ENCODE results near the gene KLHL33. TPM values are rescaled to one million over a fixed set of nuclear protein-coding genes. Genes with fewer than 3 reads are reported as not detected.
A peak's percentile ranks its signal among the peaks of the same experiment; 100 is the strongest.

KLHL33 gene
- total and polyA plus RNA-seq, 5 donors = 0.33 to 1.7 (median 0.68) TPM

GRCh38 chr14:20424851-20425250 is 11.1 kb downstream of the KLHL33 start:
- no peak overlapping the region for H3K4me3 ChIP-seq (ENCODE audit: low read length)
- H3K9me3 ChIP-seq (ENCODE audit: control insufficient read depth, low read length) = no peaks in the 10 kb centered on the region
- intact Hi-C loops (cut with DNase I) = no loop called here
- H3K27me3 ChIP-seq (ENCODE audit: control insufficient read depth, insufficient read depth) = no peaks in the 10 kb centered on the region
- WGBS = 36% methylated on average over 2 of the region's 2 CpGs
- no peak for ATAC-seq
- no peak overlapping the region for H3K27ac ChIP-seq (ENCODE audit: low read length)
- H3K4me1 ChIP-seq (ENCODE audit: control insufficient read depth, insufficient read depth, low read length) = peaks cover 2% of the 10 kb centered on the region
- DNase-seq = no peak

GRCh38 chr14:20422886-20423285 is 13.1 kb downstream of the KLHL33 start:
- intact Hi-C loops (cut with DNase I) = no loop called here
- H3K4me1 ChIP-seq (ENCODE audit: control insufficient read depth, insufficient read depth, low read length) = peaks cover 2% of the 10 kb centered on the region
- DNase-seq (no peak), ATAC-seq (no peak)
- H3K4me3 ChIP-seq (ENCODE audit: low read length) = no peak overlapping the region
- no peaks in the 10 kb centered on the region for H3K27me3 ChIP-seq (ENCODE audit: control insufficient read depth, insufficient read depth)
- 63% methylated on average over 2 of the region's 2 CpGs for WGBS
- H3K27ac ChIP-seq (ENCODE audit: low read length) = no peak overlapping the region
- no peaks in the 10 kb centered on the region for H3K9me3 ChIP-seq (ENCODE audit: control insufficient read depth, low read length)

GRCh38 chr14:20421267-20421666 is 14.7 kb downstream of the KLHL33 start:
- 38% methylated on average over 2 of the region's 2 CpGs for WGBS
- intact Hi-C loops (cut with DNase I) = no loop called here

GRCh38 chr14:20419419-20419818 is 16.5 kb downstream of the KLHL33 start:
- 38% methylated on average over 1 of the region's 1 CpG for WGBS
- DNase-seq (no peak), ATAC-seq (no peak)
- H3K9me3 ChIP-seq (ENCODE audit: control insufficient read depth, low read length) = no peaks in the 10 kb centered on the region
- intact Hi-C loops (cut with DNase I) = loop anchor here in 1 of 4 donors (10.0 kb wide), 1 partner anchor 185 kb away; no protein-coding TSS in a partner anchor
- no peaks in the 10 kb centered on the region for H3K27me3 ChIP-seq (ENCODE audit: control insufficient read depth, insufficient read depth)
- no peak overlapping the region for H3K4me3 ChIP-seq (ENCODE audit: low read length)
- H3K4me1 ChIP-seq (ENCODE audit: control insufficient read depth, insufficient read depth, low read length) = no peaks in the 10 kb centered on the region
- H3K27ac ChIP-seq (ENCODE audit: low read length) = no peak overlapping the region

More at GRCh38 chr14:20421267-20421666, 14.7 kb downstream of the KLHL33 start:
- no peak overlapping the region for H3K27ac ChIP-seq (ENCODE audit: low read length)
- no peaks in the 10 kb centered on the region for H3K27me3 ChIP-seq (ENCODE audit: control insufficient read depth, insufficient read depth)
- no peak overlapping the region for H3K4me3 ChIP-seq (ENCODE audit: low read length)
- no peak for ATAC-seq
- no peak for DNase-seq
- H3K9me3 ChIP-seq (ENCODE audit: control insufficient read depth, low read length) = no peaks in the 10 kb centered on the region
- H3K4me1 ChIP-seq (ENCODE audit: control insufficient read depth, insufficient read depth, low read length) = no peaks in the 10 kb centered on the region

- WGBS = 89% methylated on average over 2 of the region's 2 CpGs
- Histone ChIP-seq H3K9me3 (ENCODE audit: control insufficient read depth, low read length) (no peaks in the 10 kb centered on the region), H3K4me3 (ENCODE audit: low read length) (no peak overlapping the region), H3K27ac (ENCODE audit: low read length) (no peak overlapping the region), H3K27me3 (ENCODE audit: control insufficient read depth, insufficient read depth) (no peaks in the 10 kb centered on the region), H3K4me1 (ENCODE audit: control insufficient read depth, insufficient read depth, low read length) (no peaks in the 10 kb centered on the region)
- no peak for DNase-seq
- intact Hi-C loops (cut with DNase I) = loop anchor here in 1 of 4 donors (10.0 kb wide), 1 partner anchor 186 kb away; no protein-coding TSS in a partner anchor
- ATAC-seq = no peak
These were observed 17.5 kb downstream of the KLHL33 start for GRCh38 chr14:20418501-20418909.

GRCh38 chr14:20417250-20418186 is 18.4 kb downstream of the KLHL33 start:
- H3K27ac ChIP-seq (ENCODE audit: low read length) = no peak overlapping the region
- DNase-seq (no peak), ATAC-seq (no peak)
- no peak overlapping the region for H3K4me3 ChIP-seq (ENCODE audit: low read length)
- H3K27me3 ChIP-seq (ENCODE audit: control insufficient read depth, insufficient read depth) = no peaks in the 10 kb centered on the region
- WGBS = 76% methylated on average over 7 of the region's 7 CpGs
- intact Hi-C loops (cut with DNase I) = loop anchor here in 1 of 4 donors (10.0 kb wide), 1 partner anchor 187 kb away; no protein-coding TSS in a partner anchor
- H3K4me1 ChIP-seq (ENCODE audit: control insufficient read depth, insufficient read depth, low read length) = no peaks in the 10 kb centered on the region
- no peaks in the 10 kb centered on the region for H3K9me3 ChIP-seq (ENCODE audit: control insufficient read depth, low read length)

GRCh38 chr14:20416223-20416622 is 19.7 kb downstream of the KLHL33 start:
- Histone ChIP-seq H3K4me1 (ENCODE audit: control insufficient read depth, insufficient read depth, low read length) (peaks cover 2% of the 10 kb centered on the region), H3K9me3 (ENCODE audit: control insufficient read depth, low read length) (no peaks in the 10 kb centered on the region), H3K27ac (ENCODE audit: low read length) (no peak overlapping the region), H3K4me3 (ENCODE audit: low read length) (no peak overlapping the region), H3K27me3 (ENCODE audit: control insufficient read depth, insufficient read depth) (no peaks in the 10 kb centered on the region)
- WGBS = 91% methylated on average over 2 of the region's 2 CpGs
- DNase-seq (no peak), ATAC-seq (no peak)
- intact Hi-C loops (cut with DNase I) = loop anchor here in 1 of 4 donors (10.0 kb wide), 1 partner anchor 189 kb away; no protein-coding TSS in a partner anchor

GRCh38 chr14:20415782-20416206 is 20.2 kb downstream of the KLHL33 start:
- intact Hi-C loops (cut with DNase I) = loop anchor here in 1 of 4 donors (10.0 kb wide), 1 partner anchor 189 kb away; no protein-coding TSS in a partner anchor
- ATAC-seq (no peak), DNase-seq (no peak)
- Histone ChIP-seq H3K9me3 (ENCODE audit: control insufficient read depth, low read length) (no peaks in the 10 kb centered on the region), H3K4me3 (ENCODE audit: low read length) (no peak overlapping the region), H3K27ac (ENCODE audit: low read length) (no peak overlapping the region), H3K4me1 (ENCODE audit: control insufficient read depth, insufficient read depth, low read length) (peaks cover 2% of the 10 kb centered on the region), H3K27me3 (ENCODE audit: control insufficient read depth, insufficient read depth) (no peaks in the 10 kb centered on the region)
- 43% methylated on average over 3 of the region's 3 CpGs for WGBS

GRCh38 chr14:20413744-20414082 is 22.3 kb downstream of the KLHL33 start:
- Histone ChIP-seq H3K4me3 (ENCODE audit: low read length) (peak overlapping the region; percentile 48), H3K9me3 (ENCODE audit: control insufficient read depth, low read length) (no peaks in the 10 kb centered on the region), H3K27ac (ENCODE audit: low read length) (peak overlapping the region; percentile 85), H3K27me3 (ENCODE audit: control insufficient read depth, insufficient read depth) (no peaks in the 10 kb centered on the region), H3K4me1 (ENCODE audit: control insufficient read depth, insufficient read depth, low read length) (peaks cover 2% of the 10 kb centered on the region)
- intact Hi-C loops (cut with DNase I) = loop anchor here in 3 of 4 donors (5.0 to 10.0 kb wide), 3 partner anchors 191 to 199 kb away; no protein-coding TSS in a partner anchor
- peak; percentile 25 to 45 for ATAC-seq
- WGBS = under 1% methylated on average over 9 of the region's 9 CpGs
- DNase-seq = no peak

GRCh38 chr14:20412876-20413743 is 22.9 kb downstream of the KLHL33 start, which contains the start of gene TEP1:
TSS of gene TEP1 (minus strand) at chr14:20413501. CDS start at chr14:20408439, 5,062 bp downstream.
- under 1% methylated on average over 43 of the region's 43 CpGs for WGBS
- peak; percentile 97 to 99 for ATAC-seq
- intact Hi-C loops (cut with DNase I) = loop anchor here in 3 of 4 donors (5.0 to 10.0 kb wide), 3 partner anchors 192 to 199 kb away; no protein-coding TSS in a partner anchor
- H3K9me3 ChIP-seq (ENCODE audit: control insufficient read depth, low read length) = no peaks in the 10 kb centered on the region
- peak; percentile 93 to 97 (median 95) for DNase-seq
- H3K27me3 ChIP-seq (ENCODE audit: control insufficient read depth, insufficient read depth) = no peaks in the 10 kb centered on the region
- H3K27ac ChIP-seq (ENCODE audit: low read length) = peak within 1 kb of the TSS; percentile 85
- peaks cover 2% of the 10 kb centered on the region for H3K4me1 ChIP-seq (ENCODE audit: control insufficient read depth, insufficient read depth, low read length)
- H3K4me3 ChIP-seq (ENCODE audit: low read length) = peak within 1 kb of the TSS; percentile 48
